ENCODE data around the gene COG8.
A peak's percentile ranks its signal among the peaks of the same experiment; 100 is the strongest.

COG8 gene

GRCh38 chr16:69329369-69330285 is 9.7 kb downstream of the COG8 start:
- peaks cover 14% of the 10 kb centered on the region for H3K4me1 ChIP-seq (ENCODE audit: control insufficient read depth, insufficient read depth, low read length)
- H3K36me3 ChIP-seq (ENCODE audit: control insufficient read depth, insufficient read depth, low read length) = peaks cover 51% of the 10 kb centered on the region
- no peak overlapping the region for H3K27ac ChIP-seq (ENCODE audit: insufficient read depth, low read depth, low read length, poor library complexity, severe bottlenecking)
- WGBS, 2 experiments = 8% methylated on average over 77 of the region's 77 CpGs
- H3K27me3 ChIP-seq (ENCODE audit: control insufficient read depth, insufficient read depth, low read length, poor library complexity, severe bottlenecking) = no peaks in the 10 kb centered on the region
- H3K9me3 ChIP-seq (ENCODE audit: control insufficient read depth, low read length) = no peaks in the 10 kb centered on the region
- H3K4me3 ChIP-seq (ENCODE audit: insufficient read depth, low read depth, low read length) = peak overlapping the region; percentile 72

- Histone ChIP-seq H3K27me3 (ENCODE audit: control insufficient read depth, insufficient read depth, low read length, poor library complexity, severe bottlenecking) (no peaks in the 10 kb centered on the region), H3K9me3 (ENCODE audit: control insufficient read depth, low read length) (no peaks in the 10 kb centered on the region), H3K4me3 (ENCODE audit: insufficient read depth, low read depth, low read length) (no peak overlapping the region), H3K36me3 (ENCODE audit: control insufficient read depth, insufficient read depth, low read length) (peaks cover 49% of the 10 kb centered on the region), H3K4me1 (ENCODE audit: control insufficient read depth, insufficient read depth, low read length) (peaks cover 14% of the 10 kb centered on the region), H3K27ac (ENCODE audit: insufficient read depth, low read depth, low read length, poor library complexity, severe bottlenecking) (no peak overlapping the region)
- 79 to 87% methylated on average over 10 of the region's 10 CpGs for WGBS, 2 experiments
Observed at GRCh38 chr16:69328854-69329316, 10.5 kb downstream of the COG8 start.

- no peaks in the 10 kb centered on the region for H3K9me3 ChIP-seq (ENCODE audit: control insufficient read depth, low read length)
- WGBS, 2 experiments = 94 to 96% methylated on average over 14 of the region's 14 CpGs
- no peaks in the 10 kb centered on the region for H3K27me3 ChIP-seq (ENCODE audit: control insufficient read depth, insufficient read depth, low read length, poor library complexity, severe bottlenecking)
- H3K4me1 ChIP-seq (ENCODE audit: control insufficient read depth, insufficient read depth, low read length) = peaks cover 14% of the 10 kb centered on the region
- H3K36me3 ChIP-seq (ENCODE audit: control insufficient read depth, insufficient read depth, low read length) = peaks cover 48% of the 10 kb centered on the region
- H3K27ac ChIP-seq (ENCODE audit: insufficient read depth, low read depth, low read length, poor library complexity, severe bottlenecking) = no peak overlapping the region
- H3K4me3 ChIP-seq (ENCODE audit: insufficient read depth, low read depth, low read length) = no peak overlapping the region
Observed at GRCh38 chr16:69327585-69328310, 11.6 kb downstream of the COG8 start.

DNA sequence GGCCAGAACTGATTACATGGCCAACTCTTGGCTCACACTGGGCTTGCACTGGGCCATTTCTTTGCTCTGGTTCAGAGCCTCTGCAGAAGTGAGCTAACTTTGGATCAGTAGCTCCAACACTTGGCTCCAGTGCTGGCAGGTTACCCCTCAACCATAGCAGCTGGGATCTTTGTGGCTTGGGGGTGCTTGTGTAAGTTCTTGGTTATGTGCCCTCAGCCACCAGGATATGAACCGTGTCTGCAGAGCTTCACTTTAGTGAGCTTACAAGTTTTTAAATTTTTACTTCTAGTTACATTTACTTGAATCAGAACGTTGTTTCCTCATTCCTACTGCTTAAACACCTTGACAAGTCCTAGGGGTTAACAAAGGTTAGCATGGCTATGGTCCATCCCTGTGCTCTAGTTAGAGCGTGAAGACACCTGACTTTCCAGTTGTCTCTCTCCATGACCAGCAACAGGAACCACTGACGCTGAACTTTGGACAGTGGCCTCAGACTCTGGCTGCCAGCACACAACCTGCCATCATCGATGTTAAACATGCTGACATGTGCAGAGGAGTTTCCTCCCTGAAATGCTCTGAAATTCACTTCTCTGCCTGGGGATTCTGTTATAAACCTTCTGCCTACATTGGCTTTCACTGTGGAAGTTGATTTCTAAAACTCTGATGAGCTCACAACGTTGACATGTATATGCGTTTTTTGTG is 13.0 kb downstream of the COG8 start:
- H3K36me3 ChIP-seq (ENCODE audit: control insufficient read depth, insufficient read depth, low read length) = peaks cover 48% of the 10 kb centered on the region

GRCh38 chr16:69325784-69326171 is 13.6 kb downstream of the COG8 start:
- H3K9me3 ChIP-seq (ENCODE audit: control insufficient read depth, low read length) = no peaks in the 10 kb centered on the region
- H3K4me1 ChIP-seq (ENCODE audit: control insufficient read depth, insufficient read depth, low read length) = peaks cover 14% of the 10 kb centered on the region
- no peaks in the 10 kb centered on the region for H3K27me3 ChIP-seq (ENCODE audit: control insufficient read depth, insufficient read depth, low read length, poor library complexity, severe bottlenecking)
- H3K27ac ChIP-seq (ENCODE audit: insufficient read depth, low read depth, low read length, poor library complexity, severe bottlenecking) = no peak overlapping the region
- H3K36me3 ChIP-seq (ENCODE audit: control insufficient read depth, insufficient read depth, low read length) = peaks cover 53% of the 10 kb centered on the region
- no peak overlapping the region for H3K4me3 ChIP-seq (ENCODE audit: insufficient read depth, low read depth, low read length)
- WGBS, 2 experiments = 94 to 96% methylated on average over 6 of the region's 6 CpGs

More for the DNA sequence above, 13.0 kb downstream of the COG8 start:
- H3K27me3 ChIP-seq (ENCODE audit: control insufficient read depth, insufficient read depth, low read length, poor library complexity, severe bottlenecking) = no peaks in the 10 kb centered on the region
- no peak overlapping the region for H3K27ac ChIP-seq (ENCODE audit: insufficient read depth, low read depth, low read length, poor library complexity, severe bottlenecking)
- H3K9me3 ChIP-seq (ENCODE audit: control insufficient read depth, low read length) = no peaks in the 10 kb centered on the region
- WGBS, 2 experiments = 95% methylated on average over 7 of the region's 7 CpGs
- no peak overlapping the region for H3K4me3 ChIP-seq (ENCODE audit: insufficient read depth, low read depth, low read length)
- peaks cover 14% of the 10 kb centered on the region for H3K4me1 ChIP-seq (ENCODE audit: control insufficient read depth, insufficient read depth, low read length)

DNA sequence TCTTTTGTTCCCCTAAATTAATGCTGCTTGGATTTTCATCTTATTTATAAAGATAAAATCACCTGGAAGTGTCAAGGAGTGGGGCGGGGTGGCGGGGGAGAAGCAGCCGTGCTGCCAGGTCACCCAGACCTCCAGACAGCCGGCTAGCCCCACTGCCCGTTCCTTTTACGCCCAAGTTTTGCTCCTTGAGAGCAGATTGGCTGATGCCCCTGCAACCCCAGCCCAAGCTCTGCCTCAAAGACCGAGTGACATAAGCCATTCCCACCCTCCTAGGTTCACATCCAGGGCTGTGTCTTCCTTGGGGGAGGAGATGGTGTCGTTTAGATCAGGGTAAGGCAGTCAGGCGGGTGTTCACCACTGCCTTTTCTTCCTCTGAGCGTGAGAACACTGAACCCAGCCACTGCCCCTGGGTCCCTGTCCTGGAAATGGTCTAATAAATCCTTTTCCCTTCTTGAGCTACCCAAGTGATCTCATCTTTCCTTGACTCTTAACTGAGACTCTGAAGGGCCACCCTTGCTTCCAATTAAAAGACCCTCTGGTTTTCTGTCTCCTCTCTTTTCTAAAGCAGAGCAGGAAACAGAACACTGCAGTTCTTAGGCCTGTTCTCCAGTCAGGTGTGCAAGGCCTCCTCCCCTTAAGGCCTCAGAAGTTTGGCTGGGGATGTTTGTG is 14.6 kb downstream of the COG8 start:
- WGBS, 2 experiments = 90 to 93% methylated on average over 10 of the region's 10 CpGs
- Histone ChIP-seq H3K27ac (ENCODE audit: insufficient read depth, low read depth, low read length, poor library complexity, severe bottlenecking) (no peak overlapping the region), H3K4me3 (ENCODE audit: insufficient read depth, low read depth, low read length) (no peak overlapping the region), H3K9me3 (ENCODE audit: control insufficient read depth, low read length) (no peaks in the 10 kb centered on the region), H3K4me1 (ENCODE audit: control insufficient read depth, insufficient read depth, low read length) (peaks cover 14% of the 10 kb centered on the region), H3K36me3 (ENCODE audit: control insufficient read depth, insufficient read depth, low read length) (peaks cover 61% of the 10 kb centered on the region), H3K27me3 (ENCODE audit: control insufficient read depth, insufficient read depth, low read length, poor library complexity, severe bottlenecking) (no peaks in the 10 kb centered on the region)

DNA sequence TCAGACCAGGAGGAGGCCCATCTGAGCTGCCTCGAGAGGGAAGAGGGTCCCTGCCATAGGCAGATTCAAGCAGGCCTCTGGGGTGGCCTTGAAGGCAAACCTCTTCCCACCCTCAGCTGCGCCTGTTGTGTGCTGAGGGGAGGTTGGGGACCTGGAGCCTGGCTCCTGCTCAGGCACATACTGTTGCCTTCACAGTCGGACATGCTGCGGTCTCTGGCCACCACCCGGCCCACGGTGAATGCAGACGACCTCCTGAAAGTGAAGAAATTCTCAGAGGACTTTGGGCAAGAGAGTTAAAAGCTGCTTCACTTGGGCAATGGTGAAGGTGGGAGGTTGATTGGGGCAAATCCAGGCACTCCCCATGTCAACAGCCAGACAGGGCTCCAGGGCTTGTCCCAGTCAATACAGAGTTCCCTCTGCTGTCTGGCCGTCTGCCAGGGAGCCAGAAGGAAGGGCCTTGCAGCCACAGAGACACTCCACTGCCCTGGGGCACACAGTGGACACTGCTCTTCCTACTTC is 15.3 kb downstream of the COG8 start:
- Histone ChIP-seq H3K9me3 (ENCODE audit: control insufficient read depth, low read length) (no peaks in the 10 kb centered on the region), H3K27ac (ENCODE audit: insufficient read depth, low read depth, low read length, poor library complexity, severe bottlenecking) (no peak overlapping the region), H3K36me3 (ENCODE audit: control insufficient read depth, insufficient read depth, low read length) (peaks cover 67% of the 10 kb centered on the region), H3K4me1 (ENCODE audit: control insufficient read depth, insufficient read depth, low read length) (peaks cover 9% of the 10 kb centered on the region), H3K27me3 (ENCODE audit: control insufficient read depth, insufficient read depth, low read length, poor library complexity, severe bottlenecking) (no peaks in the 10 kb centered on the region), H3K4me3 (ENCODE audit: insufficient read depth, low read depth, low read length) (no peak overlapping the region)
- 93 to 97% methylated on average over 8 of the region's 8 CpGs for WGBS, 2 experiments

DNA sequence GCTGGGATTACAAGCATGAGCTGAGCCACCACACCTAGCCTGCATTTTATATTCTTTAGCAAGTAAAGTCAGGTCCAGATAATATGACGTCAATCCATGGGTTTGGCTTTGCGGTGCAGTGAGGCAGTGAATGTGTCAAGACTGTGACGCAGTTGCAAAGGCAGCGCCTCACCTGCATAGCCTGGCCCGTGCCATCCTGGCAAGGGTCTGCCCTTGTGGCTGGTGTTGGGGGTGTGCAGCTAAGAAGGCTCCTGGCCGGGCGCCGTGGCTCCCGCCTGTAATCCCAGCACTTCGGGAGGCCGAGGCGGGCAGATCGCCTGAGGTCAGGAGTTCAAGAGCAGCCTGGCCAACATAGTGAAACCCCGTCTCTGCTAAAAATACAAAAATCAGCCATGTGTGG is 15.9 kb downstream of the COG8 start:
- 93 to 94% methylated on average over 14 of the region's 14 CpGs for WGBS, 2 experiments
- no peaks in the 10 kb centered on the region for H3K9me3 ChIP-seq (ENCODE audit: control insufficient read depth, low read length)
- H3K36me3 ChIP-seq (ENCODE audit: control insufficient read depth, insufficient read depth, low read length) = peaks cover 69% of the 10 kb centered on the region
- peaks cover 2% of the 10 kb centered on the region for H3K4me1 ChIP-seq (ENCODE audit: control insufficient read depth, insufficient read depth, low read length)
- no peak overlapping the region for H3K4me3 ChIP-seq (ENCODE audit: insufficient read depth, low read depth, low read length)
- H3K27ac ChIP-seq (ENCODE audit: insufficient read depth, low read depth, low read length, poor library complexity, severe bottlenecking) = no peak overlapping the region
- no peaks in the 10 kb centered on the region for H3K27me3 ChIP-seq (ENCODE audit: control insufficient read depth, insufficient read depth, low read length, poor library complexity, severe bottlenecking)

- WGBS, 2 experiments = 95% methylated on average over 7 of the region's 7 CpGs
- H3K4me1 ChIP-seq (ENCODE audit: control insufficient read depth, insufficient read depth, low read length) = no peaks in the 10 kb centered on the region
- no peaks in the 10 kb centered on the region for H3K9me3 ChIP-seq (ENCODE audit: control insufficient read depth, low read length)
- H3K36me3 ChIP-seq (ENCODE audit: control insufficient read depth, insufficient read depth, low read length) = peaks cover 70% of the 10 kb centered on the region
- no peak overlapping the region for H3K27ac ChIP-seq (ENCODE audit: insufficient read depth, low read depth, low read length, poor library complexity, severe bottlenecking)
- no peaks in the 10 kb centered on the region for H3K27me3 ChIP-seq (ENCODE audit: control insufficient read depth, insufficient read depth, low read length, poor library complexity, severe bottlenecking)
- H3K4me3 ChIP-seq (ENCODE audit: insufficient read depth, low read depth, low read length) = no peak overlapping the region
Observed at GRCh38 chr16:69322343-69322742, 17.0 kb downstream of the COG8 start.

All from ectodermal cell (in vitro differentiated cells).